ENCODE measurements around the gene KRTAP2-4.
"Not testable (repeated sequence)": the region's sequence is repeated elsewhere in the genome, so short reads cannot be mapped to it uniquely, and the experiment has no call there.

KRTAP2-4 gene

DNA sequence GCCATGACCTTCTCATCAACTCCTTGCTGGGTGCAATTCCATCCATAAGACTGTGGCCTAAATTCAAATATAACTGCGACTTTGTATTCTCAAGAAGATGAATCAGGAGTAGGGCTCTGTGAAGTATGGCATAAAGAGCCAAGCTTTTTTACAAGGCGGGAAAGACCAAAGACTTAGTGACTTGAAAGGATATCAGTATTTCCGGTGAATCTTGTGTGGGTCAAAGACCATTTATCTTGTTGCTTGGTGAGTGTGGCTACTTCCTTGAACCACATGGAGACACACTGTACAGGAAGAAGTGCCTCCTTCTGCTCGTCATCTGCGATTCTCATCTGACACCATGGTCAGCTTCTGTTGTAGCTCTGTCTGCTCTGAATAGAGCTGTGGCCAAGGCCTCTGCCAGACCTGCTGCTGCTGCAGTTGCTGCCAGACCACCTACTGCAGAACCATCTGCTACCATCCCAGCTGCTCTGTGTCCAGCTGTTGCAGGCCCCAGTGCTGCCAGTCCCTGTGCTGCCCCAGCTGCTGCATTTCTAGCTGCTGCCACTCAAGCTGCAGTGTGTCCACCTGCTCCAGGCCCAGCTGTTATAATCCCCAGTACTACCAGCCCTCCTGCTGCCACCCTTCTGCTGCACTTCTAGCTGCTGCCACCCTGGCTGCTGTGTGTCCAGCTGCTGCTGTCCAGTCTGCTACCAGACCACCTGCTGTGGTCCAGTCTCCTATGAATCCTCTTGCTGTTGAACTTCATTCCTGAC is 6.1 kb upstream of the KRTAP2-4 start:
- no peak for DNase-seq (ENCODE audit: low spot score)

DNA sequence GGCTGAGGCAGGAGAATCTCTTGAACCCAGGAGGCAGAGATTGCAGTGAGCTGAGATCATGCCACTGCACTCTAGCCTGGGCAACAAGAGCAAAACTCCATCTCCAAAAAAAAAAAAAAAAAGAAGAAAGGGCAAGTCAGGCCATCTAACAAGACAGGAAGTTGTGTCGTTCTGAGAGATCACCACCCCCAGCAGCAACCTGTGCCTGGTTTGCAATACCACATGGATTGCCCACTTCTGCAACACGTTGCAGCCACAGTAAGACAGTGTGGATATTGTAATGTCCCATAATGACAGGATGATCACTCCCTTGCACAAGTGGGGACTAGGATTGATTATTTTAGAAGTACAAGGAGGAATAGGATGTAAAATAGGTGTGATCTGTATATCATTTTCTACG is 3.4 kb upstream of the KRTAP2-4 start:
- DNase-seq (ENCODE audit: low spot score) = no peak

GRCh38 chr17:41067281-41067680 is 1.6 kb upstream of the KRTAP2-4 start:
- DNase-seq (ENCODE audit: low spot score) = no peak

GRCh38 chr17:41065016-41065689 is 526 bp downstream of the KRTAP2-4 start:
- DNase-seq (ENCODE audit: low spot score) = not testable (repeated sequence)

- DNase-seq (ENCODE audit: low spot score) = no peak
These were observed 1.4 kb downstream of the KRTAP2-4 start for GRCh38 chr17:41064301-41064700.

DNA sequence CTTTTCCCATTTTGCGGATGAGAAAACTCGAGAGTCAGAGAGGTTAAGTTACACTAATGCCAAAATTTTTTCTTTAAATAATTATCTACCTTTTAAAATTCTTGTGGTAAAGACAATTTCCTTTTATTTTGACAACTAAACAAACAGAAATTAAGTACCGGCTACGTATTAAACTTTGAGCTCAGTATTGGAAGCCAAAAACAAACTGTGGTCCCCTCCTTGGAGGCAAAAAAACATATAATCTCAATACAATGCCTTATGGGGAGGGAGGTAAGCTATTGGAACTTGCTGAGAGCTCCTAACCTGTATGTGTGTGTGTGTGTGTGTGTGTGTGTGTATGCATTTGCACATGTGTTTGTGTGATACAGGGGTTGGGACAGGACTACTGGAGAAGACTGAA is 2.2 kb downstream of the KRTAP2-4 start:
- no peak for DNase-seq (ENCODE audit: low spot score)

DNA sequence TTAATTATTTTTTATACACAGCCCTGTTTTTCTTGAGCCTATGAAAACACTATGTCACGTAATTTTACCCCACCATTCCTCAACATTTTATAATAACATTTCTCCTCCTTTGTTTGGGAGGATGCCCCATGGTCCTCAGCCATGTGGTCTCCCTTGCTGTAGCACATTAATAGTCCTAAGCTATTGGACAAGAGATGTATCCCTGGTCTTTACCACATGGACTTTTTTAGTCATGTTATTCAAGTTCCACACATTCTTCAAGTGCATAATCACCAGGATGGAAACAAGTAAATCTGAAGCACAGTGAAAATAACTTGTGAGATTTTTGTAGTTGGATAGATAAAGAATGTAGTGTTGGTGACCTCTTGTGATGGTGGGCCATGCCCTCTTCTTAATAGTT is 3.7 kb downstream of the KRTAP2-4 start:
- no peak for DNase-seq (ENCODE audit: low spot score)

DNA sequence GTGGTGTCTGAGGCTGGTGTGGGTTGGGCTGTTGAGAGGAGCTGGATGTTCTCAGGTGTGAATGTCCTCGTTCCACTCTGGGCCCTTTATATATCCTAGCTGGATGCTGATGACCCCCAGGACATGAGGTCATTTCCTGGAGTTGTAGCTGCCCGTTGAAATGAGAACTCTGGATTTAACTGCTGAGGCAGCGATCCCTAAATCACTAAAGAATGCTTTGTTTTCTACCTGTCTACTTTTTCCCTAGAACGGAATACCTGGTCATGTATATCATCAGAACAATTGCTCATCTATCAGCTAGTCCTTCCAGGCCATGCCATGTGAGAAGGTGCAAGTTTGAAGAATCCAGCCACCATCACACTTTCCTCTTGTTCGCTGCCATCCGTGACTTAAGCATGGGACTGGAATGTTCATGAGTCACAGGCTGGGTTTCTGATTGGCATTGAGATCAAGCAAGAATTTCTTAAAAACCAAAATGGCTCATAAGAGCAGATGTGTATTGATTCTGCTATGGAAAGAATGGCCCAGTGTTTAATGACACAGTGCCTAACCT is 5.6 kb downstream of the KRTAP2-4 start, which contains the start of gene KRTAP2-3:
Gene KRTAP2-3 (minus strand): TSS at position 63 of the 553 bp plus-strand sequence. CDS start 64 bp downstream, outside the sequence.
- DNase-seq (ENCODE audit: low spot score) = no peak

- not testable (repeated sequence) for DNase-seq (ENCODE audit: low spot score)
These were observed 6.2 kb downstream of the KRTAP2-4 start for GRCh38 chr17:41059276-41060051.

- DNase-seq (ENCODE audit: low spot score) = no peak
These were observed 6.9 kb downstream of the KRTAP2-4 start for GRCh38 chr17:41058741-41059140.

- no peak for DNase-seq (ENCODE audit: low spot score)
These were observed 8.1 kb downstream of the KRTAP2-4 start for GRCh38 chr17:41057547-41057946.

GRCh38 chr17:41055130-41055529 is 10.5 kb downstream of the KRTAP2-4 start, which contains the start of gene KRTAP2-2:
Gene KRTAP2-2, minus strand, starts transcription at chr17:41055230. Its CDS starts 19 bp downstream, at chr17:41055211.
- not testable (repeated sequence) for DNase-seq (ENCODE audit: low spot score)

DNA sequence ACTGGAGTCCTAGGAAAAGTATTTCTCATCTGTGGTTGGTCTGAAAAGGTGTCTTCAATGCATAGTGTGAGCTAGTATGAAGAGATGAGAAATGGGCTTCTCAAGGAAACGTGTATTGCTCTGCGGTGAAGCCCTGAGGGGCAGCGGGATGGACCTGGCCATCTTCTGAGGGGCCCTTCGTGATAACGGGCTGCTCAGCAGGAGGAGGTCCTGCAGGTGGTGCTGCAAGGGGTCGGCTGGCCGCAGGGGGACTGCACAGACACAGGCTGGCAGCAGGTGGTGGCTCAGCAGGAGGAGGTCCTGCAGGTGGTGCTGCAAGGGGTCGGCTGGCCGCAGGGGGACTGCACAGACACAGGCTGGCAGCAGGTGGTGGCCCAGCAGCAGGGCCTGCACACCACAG is 11.1 kb downstream of the KRTAP2-4 start:
- DNase-seq (ENCODE audit: low spot score) = not testable (repeated sequence)

DNA sequence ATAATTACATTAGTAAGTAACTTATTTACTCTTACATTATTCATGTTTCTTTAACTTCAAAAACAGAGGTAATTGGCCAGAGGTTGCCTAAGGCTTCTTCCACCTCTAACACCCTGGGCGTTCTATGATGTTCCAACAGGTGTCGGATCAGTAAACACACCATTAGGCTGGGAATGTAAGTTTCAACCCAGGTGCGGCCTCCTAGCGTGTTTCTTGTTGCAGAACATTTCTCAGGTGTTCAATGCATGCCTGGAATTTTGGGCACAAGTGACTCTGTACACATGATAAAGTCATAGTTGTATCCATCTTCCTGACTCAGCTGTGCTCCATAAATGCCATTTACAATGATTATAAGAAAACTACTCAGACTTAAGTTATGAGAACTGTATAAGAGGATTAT is 11.7 kb downstream of the KRTAP2-4 start:
- DNase-seq (ENCODE audit: low spot score) = no peak

DNA sequence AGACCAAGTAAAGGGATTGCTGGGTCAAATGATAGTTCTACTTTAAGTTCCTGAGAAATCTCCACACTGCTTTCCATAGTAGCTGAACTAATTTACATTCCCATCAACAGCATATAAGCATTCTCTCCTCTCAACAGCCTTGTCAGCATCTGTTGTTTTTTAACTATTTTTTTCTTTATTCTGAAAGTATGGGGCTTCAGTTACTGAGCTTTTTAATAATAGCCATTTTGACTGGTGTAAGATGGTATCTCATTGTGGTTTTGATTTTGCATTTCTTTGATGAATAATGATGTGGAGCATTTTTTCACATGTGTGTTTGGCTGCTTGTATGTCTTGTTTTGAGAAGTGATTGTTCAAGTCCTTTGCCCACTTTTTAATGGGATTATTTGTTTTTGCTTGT is 13.1 kb downstream of the KRTAP2-4 start:
- DNase-seq (ENCODE audit: low spot score) = no peak

DNA sequence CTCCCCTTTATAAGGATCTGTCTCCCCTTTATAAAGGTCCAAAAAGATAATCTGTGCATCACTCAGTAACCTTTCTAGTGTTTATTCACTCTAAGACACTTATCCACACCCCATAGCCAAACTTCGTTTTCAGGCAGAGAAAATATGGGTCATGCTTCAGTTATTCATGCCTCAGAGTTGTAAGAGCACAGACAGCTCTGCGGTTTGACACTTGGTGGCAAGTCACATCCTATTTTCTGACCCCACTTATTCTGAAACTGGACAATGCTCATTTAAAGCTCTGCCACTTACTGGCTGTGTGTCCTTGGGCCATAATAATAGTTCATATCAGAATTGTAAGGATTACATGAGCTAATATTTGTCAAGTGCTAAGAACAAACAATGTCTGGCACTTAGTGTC is 16.6 kb downstream of the KRTAP2-4 start:
- no peak for DNase-seq (ENCODE audit: low spot score)

DNA sequence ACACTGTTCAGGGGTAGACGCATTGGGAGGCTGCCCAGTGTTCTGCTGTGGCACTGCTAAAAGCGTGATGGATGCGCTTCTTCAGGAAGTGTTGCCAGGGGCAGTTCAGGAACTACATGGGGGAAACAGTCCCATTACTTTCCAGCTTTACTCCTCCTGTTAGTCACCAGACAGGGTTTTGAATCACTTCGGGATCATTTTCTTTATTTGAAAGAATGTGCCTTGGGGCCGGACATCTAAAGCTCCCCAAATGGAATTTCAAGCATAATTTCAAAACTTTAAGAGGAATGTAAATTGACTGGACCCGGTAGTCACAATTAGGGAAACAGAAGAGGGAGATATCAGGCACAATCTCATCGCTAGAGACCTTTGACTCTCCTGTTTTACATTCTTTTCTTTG is 17.2 kb downstream of the KRTAP2-4 start:
- DNase-seq (ENCODE audit: low spot score) = no peak

DNA sequence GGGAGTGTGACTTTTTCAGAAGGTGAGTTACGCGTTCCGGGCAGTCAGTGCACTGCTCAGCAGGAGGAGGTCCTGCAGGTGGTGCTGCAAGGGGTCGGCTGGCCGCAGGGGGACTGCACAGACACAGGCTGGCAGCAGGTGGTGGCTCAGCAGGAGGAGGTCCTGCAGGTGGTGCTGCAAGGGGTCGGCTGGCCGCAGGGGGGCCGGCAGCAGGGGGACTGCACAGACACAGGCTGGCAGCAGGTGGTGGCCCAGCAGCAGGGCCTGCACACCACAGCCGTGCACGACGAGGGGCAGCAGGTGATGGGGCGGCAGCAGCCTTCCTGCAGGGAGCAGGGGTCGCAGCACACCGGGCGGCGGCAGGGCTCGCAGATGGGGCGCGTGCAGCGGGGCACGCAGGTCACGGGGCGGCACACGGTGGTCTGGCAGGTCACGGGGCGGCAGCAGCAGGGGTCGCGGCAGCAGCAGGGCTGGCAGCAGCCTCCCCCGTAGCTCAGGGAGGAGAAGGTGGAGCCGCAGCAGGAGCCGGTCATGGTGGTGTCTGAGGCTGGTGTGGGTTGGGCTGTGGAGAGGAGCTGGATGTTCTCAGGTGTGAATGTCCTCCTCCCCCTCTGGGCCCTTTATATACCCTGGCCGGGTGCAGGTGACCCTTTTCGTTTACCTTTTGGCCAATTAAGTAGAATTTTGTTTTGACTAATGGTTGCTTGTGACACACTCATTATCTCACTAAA is 18.8 kb downstream of the KRTAP2-4 start, which contains the start of gene KRTAP2-1:
Gene KRTAP2-1 (minus strand): TSS at position 582 of the 731 bp plus-strand sequence. CDS start 49 bp downstream, at position 533.
- not testable (repeated sequence) for DNase-seq (ENCODE audit: low spot score)

- DNase-seq (ENCODE audit: low spot score) = no peak
These were observed 22.7 kb downstream of the KRTAP2-4 start for GRCh38 chr17:41042953-41043352.

- not testable (repeated sequence) for DNase-seq (ENCODE audit: low spot score)
These were observed 24.7 kb downstream of the KRTAP2-4 start, which contains the start of gene KRTAP1-1 for GRCh38 chr17:41040783-41041571. Gene KRTAP1-1, minus strand, starts transcription at chr17:41041450. Its CDS starts 53 bp downstream, at chr17:41041397.

Data from Ammon's horn (tissue), 1 donor.